Naive thymus-derived CD8-positive, alpha-beta T cell (primary cell): Measurements from ENCODE around the gene CTNNA1. TPM values are rescaled to one million over a fixed set of nuclear protein-coding genes. Genes with fewer than 3 reads are reported as not detected.
"Not testable (repeated sequence)": the region's sequence is repeated elsewhere in the genome, so short reads cannot be mapped to it uniquely, and the experiment has no call there.

Experiments used
- ATAC-seq, 2 donors: fragments of 150-1000 bp; cut with Tn5 transposase in 1 of 2; sonication (Bioruptor Pico), chemical (Tn5 transposase) in 1 of 2; 1 replicate in 1 of 2; 2 replicates in 1 of 2; pipeline ENCODE4 v1.10.0; 2021; ENCODE audit warnings: mild to moderate bottlenecking in 2 of 2, moderate library complexity in 2 of 2
- POLR2A ChIA-PET: fragments of 350-600 bp; sonication (Branson Sonifier 250); formaldehyde crosslinking; loops from one replicate; lab custom pipeline; 2021; ENCODE audit warnings: antibody characterized with exemption; lab: Charles Lee
- DNase-seq, 10 donors: peaks; one replicate each; pipeline versions ENCODE4 v3.0.0 to v3.0.0-alpha.2; 2020 to 2022
- H3K27ac Mint-ChIP-seq, 10 donors: one replicate each; pipeline ENCODE4 v1.8.0; 2020 to 2022; ENCODE audit warnings: mild to moderate bottlenecking in 10 of 10, mixed read lengths in 10 of 10, moderate library complexity in 4 of 10, inconsistent platforms in 1 of 10
- H3K27me3 Mint-ChIP-seq, 5 donors: one replicate each; pipeline ENCODE4 v1.8.0; 2021 to 2022; ENCODE audit warnings: mixed read lengths in 5 of 5
- H3K36me3 Mint-ChIP-seq, 3 donors: one replicate each; pipeline ENCODE4 v1.8.0; 2020 to 2022; ENCODE audit warnings: mixed read lengths in 3 of 3, mild to moderate bottlenecking in 2 of 3, inconsistent platforms in 1 of 3
- H3K4me1 Mint-ChIP-seq, 4 donors: one replicate each; pipeline ENCODE4 v1.8.0; 2021 to 2022; ENCODE audit warnings: mixed read lengths in 4 of 4
- H3K4me3 Mint-ChIP-seq, 10 donors: one replicate each; pipeline ENCODE4 v1.8.0; 2020 to 2022; ENCODE audit warnings: mild to moderate bottlenecking in 10 of 10, mixed read lengths in 10 of 10, moderate library complexity in 6 of 10, inconsistent platforms in 1 of 10
- H3K9me3 Mint-ChIP-seq, 9 donors: one replicate each; pipeline ENCODE4 v1.8.0; 2020 to 2022; ENCODE audit warnings: mixed read lengths in 9 of 9, mild to moderate bottlenecking in 3 of 9, inconsistent platforms in 1 of 9, moderate library complexity in 1 of 9
- polyA plus RNA-seq, 3 donors: library from polyadenylated mRNA; unstranded; fragments of 300-500 nt; fragmentation: Illumina TruSeq; gene quantifications; one replicate each; pipeline ENCODE4 v1.2.3, GENCODE V29; 2021
- total RNA-seq, 8 experiments: library from RNA in 2 of 8; stranded (reverse) in 2 of 8; gene quantifications; one replicate each; pipeline ENCODE4 v1.2.3 and lab custom pipeline; 2021 to 2026

CTNNA1 gene
- total and polyA plus RNA-seq, 5 experiments from 2014 or later = 0.34 to 5.7 (median 4.0) TPM; not detected in 1

DNA sequence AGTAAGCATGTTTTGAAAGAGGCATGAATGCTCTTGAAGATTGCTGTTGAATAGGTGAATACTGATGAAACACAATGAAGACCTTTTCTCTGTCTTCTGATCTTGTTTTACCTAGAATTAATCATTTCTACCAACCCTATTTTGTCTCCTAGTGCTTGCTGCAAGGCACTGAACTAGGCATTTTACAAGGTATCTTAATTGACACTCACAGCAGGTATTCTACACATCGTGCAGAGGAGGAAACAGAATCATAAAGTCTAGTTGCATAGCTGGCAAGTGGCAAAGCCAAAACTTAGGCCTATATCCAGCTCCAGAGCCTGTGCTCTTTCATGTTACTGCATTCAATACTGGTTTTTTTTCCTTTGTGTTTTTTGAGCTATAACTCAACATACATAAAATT is 50.7 kb downstream of the CTNNA1 start:
- POLR2A ChIA-PET = interaction anchor here (0.7 kb wide), 1 partner anchor 487 kb away, joined by 3 read pairs; no protein-coding TSS in a partner anchor

GRCh38 chr5:138805096-138805495 is 51.9 kb downstream of the CTNNA1 start:
- Mint-ChIP-seq H3K9me3 (peaks cover 2 to 28% (median 7%) of the 10 kb centered on the region in 9 donors), H3K36me3 (peaks cover 0 to 18% (median 7%) of the 10 kb centered on the region in 3 donors), H3K4me1 (peaks cover 6 to 13% (median 8%) of the 10 kb centered on the region in 4 donors), H3K27ac (no peak overlapping the region), H3K4me3 (no peak overlapping the region), H3K27me3 (peaks cover 9 to 64% (median 28%) of the 10 kb centered on the region in 5 donors)
- no peak for DNase-seq
- no peak for ATAC-seq
- POLR2A ChIA-PET = interaction anchor here (0.6 kb wide), 1 partner anchor 559 kb away, joined by 3 read pairs; no protein-coding TSS in a partner anchor

More for the DNA sequence above, 50.7 kb downstream of the CTNNA1 start:
- peaks cover 0 to 20% (median 7%) of the 10 kb centered on the region in 3 donors for H3K36me3 Mint-ChIP-seq
- H3K4me1 Mint-ChIP-seq = peaks cover 6 to 13% (median 8%) of the 10 kb centered on the region in 4 donors
- peaks cover 5 to 36% (median 10%) of the 10 kb centered on the region in 9 donors for H3K9me3 Mint-ChIP-seq
- no peak for DNase-seq
- peaks cover 10 to 76% (median 34%) of the 10 kb centered on the region in 5 donors for H3K27me3 Mint-ChIP-seq
- H3K27ac Mint-ChIP-seq = no peak overlapping the region
- H3K4me3 Mint-ChIP-seq = no peak overlapping the region
- ATAC-seq = no peak

DNA sequence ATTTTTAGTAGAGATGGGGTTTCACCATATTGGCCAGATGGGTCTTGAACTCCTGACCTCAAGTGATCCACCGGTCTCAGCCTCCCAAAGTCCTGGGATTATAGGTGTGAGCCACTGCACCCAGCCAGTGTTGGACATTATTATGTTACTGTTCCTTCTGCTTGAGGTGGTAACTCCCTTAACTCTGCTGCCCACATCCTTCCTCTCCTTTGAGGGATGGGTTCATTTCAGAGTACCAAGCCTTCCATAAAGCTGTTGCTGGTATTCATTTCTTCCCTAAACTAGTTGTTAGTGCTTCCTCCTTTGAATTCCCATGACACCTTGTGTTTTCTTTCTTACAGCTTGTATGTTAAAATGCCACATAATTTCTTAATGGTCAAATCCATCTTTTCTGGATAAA is 54.0 kb downstream of the CTNNA1 start:
- ATAC-seq (no peak), DNase-seq (no peak)
- POLR2A ChIA-PET = no interaction called here
- Mint-ChIP-seq H3K4me3 (peak overlapping the region in 2 of 10 donors; percentile 5 to 19), H3K9me3 (peaks cover 0 to 10% (median 0%) of the 10 kb centered on the region in 9 donors), H3K4me1 (peaks cover 6 to 13% (median 8%) of the 10 kb centered on the region in 4 donors), H3K36me3 (peaks cover 0 to 10% (median 4%) of the 10 kb centered on the region in 3 donors), H3K27me3 (peaks cover 5 to 43% (median 20%) of the 10 kb centered on the region in 5 donors), H3K27ac (no peak overlapping the region)

- Mint-ChIP-seq H3K27ac (no peak overlapping the region), H3K4me3 (no peak overlapping the region), H3K27me3 (peaks cover 0 to 27% (median 13%) of the 10 kb centered on the region in 5 donors), H3K4me1 (peaks cover 6 to 13% (median 8%) of the 10 kb centered on the region in 4 donors), H3K9me3 (peaks cover 0 to 10% (median 0%) of the 10 kb centered on the region in 9 donors), H3K36me3 (peaks cover 0 to 10% (median 4%) of the 10 kb centered on the region in 3 donors)
- no peak for ATAC-seq
- DNase-seq = no peak
- POLR2A ChIA-PET = no interaction called here
These were observed 56.2 kb downstream of the CTNNA1 start for GRCh38 chr5:138809391-138809790.

GRCh38 chr5:138810861-138811260 is 57.6 kb downstream of the CTNNA1 start:
- DNase-seq, POLR2A ChIA-PET, H3K27ac Mint-ChIP-seq, H3K36me3 Mint-ChIP-seq, ATAC-seq, H3K9me3 Mint-ChIP-seq, H3K4me3 Mint-ChIP-seq: not testable (repeated sequence)
- Mint-ChIP-seq H3K27me3 (peaks cover 0 to 34% (median 14%) of the 10 kb centered on the region in 5 donors), H3K4me1 (peaks cover 6 to 13% (median 8%) of the 10 kb centered on the region in 4 donors)

- H3K27me3 Mint-ChIP-seq = peaks cover 0 to 51% (median 11%) of the 10 kb centered on the region in 5 donors
- peaks cover 0 to 4% (median 0%) of the 10 kb centered on the region in 9 donors for H3K9me3 Mint-ChIP-seq
- POLR2A ChIA-PET = no interaction called here
- no peaks in the 10 kb centered on the region for H3K36me3 Mint-ChIP-seq
- H3K27ac Mint-ChIP-seq = no peak overlapping the region
- DNase-seq (no peak), ATAC-seq (no peak)
- no peaks in the 10 kb centered on the region for H3K4me1 Mint-ChIP-seq
- H3K4me3 Mint-ChIP-seq = no peak overlapping the region
These were observed 62.3 kb downstream of the CTNNA1 start for GRCh38 chr5:138815529-138815928.

DNA sequence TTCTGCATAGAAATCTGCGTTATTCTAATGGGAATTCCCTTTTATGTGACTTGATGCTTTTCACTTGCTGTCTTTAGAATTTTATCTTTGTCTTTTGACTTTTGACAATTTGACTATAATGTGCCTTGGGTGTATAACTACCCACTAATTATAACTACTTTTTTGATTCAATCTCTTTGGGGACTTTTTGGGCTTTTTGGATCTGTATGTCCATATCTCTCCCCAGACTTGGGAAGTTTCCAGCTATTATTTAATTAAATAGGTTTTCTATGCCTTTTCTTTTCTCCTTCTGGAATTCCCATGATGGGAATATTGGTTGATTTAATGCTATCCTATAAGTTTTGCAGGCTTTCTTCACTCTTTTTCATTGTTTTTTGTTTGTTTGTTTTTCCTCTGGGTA is 64.0 kb downstream of the CTNNA1 start:
- Mint-ChIP-seq H3K36me3 (no peaks in the 10 kb centered on the region), H3K4me1 (no peaks in the 10 kb centered on the region), H3K27me3 (peaks cover 0 to 67% (median 21%) of the 10 kb centered on the region in 5 donors), H3K9me3 (no peaks in the 10 kb centered on the region), H3K27ac (no peak overlapping the region), H3K4me3 (no peak overlapping the region)
- POLR2A ChIA-PET = no interaction called here
- DNase-seq (no peak), ATAC-seq (no peak)

DNA sequence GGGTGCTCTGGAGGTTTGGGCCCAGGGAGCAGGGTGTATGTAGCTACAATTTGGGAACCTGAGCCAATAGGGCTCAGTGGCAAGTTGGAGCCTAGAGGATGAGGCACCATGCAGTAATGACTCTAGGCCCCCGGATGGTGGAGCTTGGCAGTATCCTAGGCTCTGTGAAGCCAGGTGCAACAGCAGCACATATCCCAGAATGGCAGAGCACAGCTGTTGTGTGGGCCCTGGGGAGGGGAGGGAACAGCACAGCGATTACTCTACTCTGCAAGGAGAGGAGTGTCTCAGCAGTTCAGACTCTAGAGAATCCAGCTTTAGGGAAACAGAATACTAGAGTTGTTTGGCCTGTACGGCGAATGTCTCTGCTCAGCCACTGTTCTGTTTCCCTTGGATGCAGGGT is 65.9 kb downstream of the CTNNA1 start:
- H3K36me3 Mint-ChIP-seq = no peaks in the 10 kb centered on the region
- H3K4me1 Mint-ChIP-seq = no peaks in the 10 kb centered on the region
- DNase-seq (no peak), ATAC-seq (no peak)
- H3K9me3 Mint-ChIP-seq = no peaks in the 10 kb centered on the region
- no peak overlapping the region for H3K27ac Mint-ChIP-seq
- POLR2A ChIA-PET = interaction anchor here (0.5 to 0.6 kb wide), 2 partner anchors 10 to 241 kb away, joined by 4 to 5 read pairs; no protein-coding TSS in a partner anchor
- H3K27me3 Mint-ChIP-seq = peaks cover 4 to 85% (median 26%) of the 10 kb centered on the region in 5 donors
- H3K4me3 Mint-ChIP-seq = no peak overlapping the region

GRCh38 chr5:138820695-138821094 is 67.5 kb downstream of the CTNNA1 start:
- Mint-ChIP-seq H3K27ac (no peak overlapping the region), H3K4me1 (no peaks in the 10 kb centered on the region), H3K27me3 (peaks cover 4 to 81% (median 25%) of the 10 kb centered on the region in 5 donors), H3K36me3 (no peaks in the 10 kb centered on the region), H3K4me3 (no peak overlapping the region), H3K9me3 (no peaks in the 10 kb centered on the region)
- POLR2A ChIA-PET = no interaction called here
- no peak for DNase-seq
- ATAC-seq = no peak

DNA sequence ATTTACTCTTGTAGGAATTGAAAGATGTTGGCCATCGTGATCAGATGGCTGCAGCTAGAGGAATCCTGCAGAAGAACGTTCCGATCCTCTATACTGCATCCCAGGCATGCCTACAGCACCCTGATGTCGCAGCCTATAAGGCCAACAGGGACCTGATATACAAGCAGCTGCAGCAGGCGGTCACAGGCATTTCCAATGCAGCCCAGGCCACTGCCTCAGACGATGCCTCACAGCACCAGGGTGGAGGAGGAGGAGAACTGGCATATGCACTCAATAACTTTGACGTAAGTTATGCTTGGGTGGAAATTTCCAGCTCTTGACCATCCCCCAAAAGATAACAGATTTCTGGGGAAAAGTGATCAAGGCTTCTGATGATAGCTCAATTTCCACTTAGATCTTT is 71.3 kb downstream of the CTNNA1 start:
- Mint-ChIP-seq H3K4me1 (no peaks in the 10 kb centered on the region), H3K27me3 (peaks cover 4 to 67% (median 15%) of the 10 kb centered on the region in 5 donors), H3K27ac (no peak overlapping the region), H3K36me3 (no peaks in the 10 kb centered on the region), H3K9me3 (no peaks in the 10 kb centered on the region), H3K4me3 (no peak overlapping the region)
- DNase-seq (no peak), ATAC-seq (no peak)
- POLR2A ChIA-PET = interaction anchor here (1.0 kb wide), 1 partner anchor 331 kb away, joined by 3 read pairs; no protein-coding TSS in a partner anchor

DNA sequence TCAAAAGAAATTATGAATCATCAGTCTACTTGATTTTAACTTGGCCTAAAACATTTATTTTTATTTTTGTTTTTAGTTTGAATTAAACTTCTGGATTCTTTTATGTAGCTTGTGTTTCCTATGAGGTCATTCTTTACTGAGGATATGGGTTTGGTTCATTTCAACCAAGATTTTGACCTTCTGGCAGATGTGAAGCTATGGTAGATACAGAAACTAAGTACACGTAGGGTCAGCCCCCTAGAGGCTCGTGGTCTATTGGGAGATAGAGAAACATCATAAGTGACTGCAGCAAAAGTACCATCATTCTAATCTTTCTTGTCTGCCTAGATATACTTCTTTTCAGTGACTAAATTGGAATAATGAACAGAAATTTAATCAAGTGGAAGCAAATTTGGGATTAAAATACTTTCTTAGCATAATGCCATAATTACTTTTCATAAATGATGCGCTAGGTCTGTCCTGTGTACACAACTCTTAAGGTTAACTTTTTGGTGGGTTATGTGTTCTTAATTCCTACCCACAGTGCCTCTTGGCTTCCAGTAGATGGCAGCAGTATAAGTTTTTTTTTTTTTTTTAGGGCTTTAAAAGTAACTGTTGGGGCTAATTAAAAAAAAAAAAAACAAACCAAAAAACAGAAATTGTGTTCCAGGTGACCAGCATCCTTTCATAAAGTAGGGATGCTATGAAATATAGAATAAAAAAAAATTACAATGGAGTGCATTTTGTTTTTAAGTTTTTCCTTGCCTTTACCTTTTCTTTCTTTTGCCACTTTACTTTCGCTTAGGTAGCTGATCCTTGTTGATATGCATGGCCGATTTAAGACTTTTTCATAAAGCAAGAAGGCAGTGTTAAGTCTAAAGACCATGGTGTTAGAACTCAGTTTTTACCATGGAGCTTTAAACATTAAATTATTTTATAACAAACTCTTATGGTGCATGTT is 72.0 kb downstream of the CTNNA1 start:
- ATAC-seq = no peak
- H3K27me3 Mint-ChIP-seq = peaks cover 2 to 60% (median 15%) of the 10 kb centered on the region in 5 donors
- H3K4me3 Mint-ChIP-seq = no peak overlapping the region
- H3K27ac Mint-ChIP-seq = no peak overlapping the region
- no peaks in the 10 kb centered on the region for H3K4me1 Mint-ChIP-seq
- DNase-seq = peak in 3 of 10 donors; percentile 13 to 27 (median 16)
- H3K9me3 Mint-ChIP-seq = no peaks in the 10 kb centered on the region
- H3K36me3 Mint-ChIP-seq = no peaks in the 10 kb centered on the region
- POLR2A ChIA-PET = interaction anchor here (1.0 to 1.4 kb wide), 2 partner anchors 330 to 437 kb away, joined by 3 to 6 read pairs; no protein-coding TSS in a partner anchor

- no peaks in the 10 kb centered on the region for H3K4me1 Mint-ChIP-seq
- no peak overlapping the region for H3K4me3 Mint-ChIP-seq
- no peak for ATAC-seq
- H3K27me3 Mint-ChIP-seq = peaks cover 2 to 28% (median 13%) of the 10 kb centered on the region in 5 donors
- no peaks in the 10 kb centered on the region for H3K36me3 Mint-ChIP-seq
- POLR2A ChIA-PET = no interaction called here
- no peak overlapping the region for H3K27ac Mint-ChIP-seq
- H3K9me3 Mint-ChIP-seq = no peaks in the 10 kb centered on the region
- no peak for DNase-seq
These were observed 75.3 kb downstream of the CTNNA1 start for GRCh38 chr5:138828556-138828955.
